HCT116 (cell line): ENCODE measurements around the gene ZNHIT6. TPM values are rescaled to one million over a fixed set of nuclear protein-coding genes. Genes with fewer than 3 reads are reported as not detected.

Source experiments
- ATAC-seq: fragments of 200-7000 bp; cut with Tn5 transposase; 2 replicates; pipeline ENCODE4 v1.9.1; 2020; ENCODE audit warnings: mild to moderate bottlenecking, moderate library complexity
- BruUV-seq: library from RNA; stranded (reverse); fragments of 400-500 nt; replicated peaks from 2 replicates; lab custom pipeline; 2021; lab: Mats Ljungman, UMichigan
- CTCF ChIA-PET: fragments of 300-600 bp; sonication (Branson Sonifier 250); formaldehyde crosslinking; loops from one replicate; lab custom pipeline; 2021; ENCODE audit warnings: antibody characterized with exemption; lab: Charles Lee
- POLR2A ChIA-PET: fragments of 300-600, 350-600 bp; sonication (Branson Sonifier 250); formaldehyde crosslinking; loops from one replicate; lab custom pipeline; 2021; ENCODE audit warnings: antibody characterized with exemption; lab: Charles Lee
- RAD21 ChIA-PET, 2 experiments: fragments of 300-600 bp; sonication (Branson Sonifier 250); formaldehyde crosslinking; loops; one replicate each; lab custom pipeline; 2023; ENCODE audit warnings: low total read pairs in 2 of 2; ENCODE audit not compliant: uncharacterized antibody in 2 of 2, unreplicated experiment in 2 of 2, low non-redundant PET in 1 of 2; lab: Charles Lee
- DNase-seq: peaks from one replicate; pipeline ENCODE4 v3.0.0-alpha.2; 2010; ENCODE audit warnings: low read depth, low spot score
- H2AFZ ChIP-seq: fragments of 200-600 bp; shearing (Covaris generic), sonication (generic); 2 replicates; pipeline ENCODE4 v1.6.1; 2017; ENCODE audit warnings: low read depth, mixed run types, mixed read lengths, antibody characterized with exemption, low read length; ENCODE audit not compliant: poor library complexity, severe bottlenecking
- H3K27ac ChIP-seq: 2 replicates; pipeline ENCODE4 v1.5.1; 2012; ENCODE audit warnings: low read depth, low read length
- H3K27me3 ChIP-seq: fragments of 200-600 bp; sonication (generic); 2 replicates; pipeline ENCODE4 v1.6.1; 2016; ENCODE audit warnings: mixed run types, low read length, mixed read lengths; ENCODE audit not compliant: insufficient read depth
- H3K36me3 ChIP-seq, 2 experiments: fragments of 200-500 bp in 1 of 2; fragments of 200-600 bp in 1 of 2; sonication (Bioruptor generic) in 1 of 2; sonication (generic) in 1 of 2; 2 replicates each; pipeline versions ENCODE4 v1.5.1 to v1.6.1; 2014 to 2016; ENCODE audit warnings: low read length in 2 of 2, inconsistent platforms in 1 of 2, mixed read lengths in 1 of 2, mixed run types in 1 of 2; ENCODE audit not compliant: insufficient read depth in 2 of 2, control insufficient read depth in 1 of 2
- H3K4me1 ChIP-seq, 2 experiments: fragments of 200-600 bp in 1 of 2; sonication (generic) in 1 of 2; 2 replicates each; pipeline versions ENCODE4 v1.5.1 to v1.6.1; 2012 to 2017; ENCODE audit warnings: low read length in 2 of 2, inconsistent platforms in 1 of 2, mild to moderate bottlenecking in 1 of 2, mixed read lengths in 1 of 2, mixed run types in 1 of 2, moderate library complexity in 1 of 2; ENCODE audit not compliant: insufficient read depth in 2 of 2, control insufficient read depth in 1 of 2
- H3K4me2 ChIP-seq: fragments of 200-600 bp; sonication (generic); 2 replicates; pipeline ENCODE4 v1.6.1; 2017; ENCODE audit warnings: mixed run types, low read length, mixed read lengths
- H3K4me3 ChIP-seq, 2 experiments: fragments of 200-600 bp in 1 of 2; sonication (generic) in 1 of 2; replicated peaks in 1 of 2; 2 replicates each; pipeline ENCODE4 v1.5.1; 2011 to 2016; ENCODE audit warnings: low read length in 2 of 2, control low read depth in 1 of 2, low read depth in 1 of 2, mild to moderate bottlenecking in 1 of 2, mixed read lengths in 1 of 2, mixed run types in 1 of 2
- H3K79me2 ChIP-seq: fragments of 200-600 bp; sonication (generic); 2 replicates; pipeline ENCODE4 v1.6.1; 2017; ENCODE audit warnings: mild to moderate bottlenecking, mixed run types, low read length, moderate library complexity, mixed read lengths; ENCODE audit not compliant: insufficient read depth
- H3K9ac ChIP-seq: fragments of 200-600 bp; sonication (generic); 2 replicates; pipeline ENCODE4 v1.6.1; 2016; ENCODE audit warnings: low read length, mixed read lengths
- H3K9me2 ChIP-seq: fragments of 200-600 bp; sonication (generic), shearing (Covaris generic); 2 replicates; pipeline ENCODE4 v1.6.1; 2017; ENCODE audit warnings: mixed run types, mild to moderate bottlenecking, moderate library complexity; ENCODE audit not compliant: insufficient read depth
- H3K9me3 ChIP-seq, 2 experiments: fragments of 200-500 bp in 1 of 2; fragments of 200-600 bp in 1 of 2; sonication (Bioruptor generic) in 1 of 2; sonication (generic) in 1 of 2; 2 replicates each; pipeline ENCODE4 v1.6.1; 2014 to 2017; ENCODE audit warnings: low read length in 2 of 2, mixed read lengths in 2 of 2, inconsistent platforms in 1 of 2, low read depth in 1 of 2, mild to moderate bottlenecking in 1 of 2, mixed run types in 1 of 2, moderate library complexity in 1 of 2; ENCODE audit not compliant: control insufficient read depth in 1 of 2, insufficient read depth in 1 of 2
- H4K20me1 ChIP-seq: fragments of 200-600 bp; sonication (generic), shearing (Covaris generic); 2 replicates; pipeline ENCODE4 v1.6.1; 2017; ENCODE audit warnings: mixed run types, mild to moderate bottlenecking, moderate library complexity; ENCODE audit not compliant: insufficient read depth
- CBX3 ChIP-seq: IDR thresholded peaks from 2 replicates; pipeline ENCODE4 v1.6.1; 2012; ENCODE audit warnings: low read depth
- EGR1 ChIP-seq: IDR thresholded peaks from 2 replicates; pipeline ENCODE4 v1.6.1; 2012; ENCODE audit warnings: low read depth
- ELF1 ChIP-seq: IDR thresholded peaks from 2 replicates; pipeline ENCODE4 v1.6.1; 2012; ENCODE audit warnings: low read depth, borderline replicate concordance
- EZH2 ChIP-seq: fragments of 200-600 bp; sonication (generic); IDR thresholded peaks from 2 replicates; pipeline ENCODE4 v1.6.1; 2017; ENCODE audit warnings: antibody characterized with exemption, mixed run types
- EZH2phosphoT487 ChIP-seq: fragments of 200-600 bp; IDR thresholded peaks from 2 replicates; pipeline ENCODE4 v1.6.1; 2018; ENCODE audit warnings: antibody characterized with exemption, borderline replicate concordance
- FOSL1 ChIP-seq: IDR thresholded peaks from 2 replicates; pipeline ENCODE4 v1.6.1; 2012; ENCODE audit warnings: low read depth
- JUND ChIP-seq: IDR thresholded peaks from 2 replicates; pipeline ENCODE4 v1.6.1; 2012
- POLR2AphosphoS5 ChIP-seq: IDR thresholded peaks from 2 replicates; pipeline ENCODE4 v1.6.1; 2011; ENCODE audit warnings: mild to moderate bottlenecking, low read depth, low read length, moderate library complexity
- SIN3A ChIP-seq: IDR thresholded peaks from 2 replicates; pipeline ENCODE4 v1.6.1; 2012; ENCODE audit warnings: low read depth
- SP1 ChIP-seq: IDR thresholded peaks from 2 replicates; pipeline ENCODE4 v1.6.1; 2012; ENCODE audit warnings: low read depth
- ZNF274 ChIP-seq: fragments of 200-500 bp; sonication (Bioruptor generic); IDR thresholded peaks from 2 replicates; pipeline ENCODE4 v1.6.1; 2014; ENCODE audit warnings: mild to moderate bottlenecking, low read depth, low read length, inconsistent platforms
- intact Hi-C: fragments of 100-400 bp; cut with micrococcal nuclease; formaldehyde crosslinking; loops from 2 replicates; pipeline ENCODE4 v1.10.0; 2022
- total RNA-seq: library from RNA; stranded (reverse); gene quantifications from one replicate; pipeline ENCODE4 v1.2.1, GENCODE V29; 2021; ENCODE audit not compliant: unreplicated experiment
- TF ChIP-seq, protein P1 (sequence below): IDR thresholded peaks from 2 replicates; pipeline ENCODE4 v1.6.1; 2012
- TF ChIP-seq, protein P2 (sequence below): IDR thresholded peaks from 2 replicates; pipeline ENCODE4 v1.6.1; 2011; ENCODE audit warnings: mild to moderate bottlenecking, low read length, moderate library complexity; ENCODE audit not compliant: insufficient replicate concordance; ENCODE audit errors: extremely low read depth

Gene ZNHIT6
- total RNA-seq, 1 experiment from 2014 or later: 18.4 TPM

DNA sequence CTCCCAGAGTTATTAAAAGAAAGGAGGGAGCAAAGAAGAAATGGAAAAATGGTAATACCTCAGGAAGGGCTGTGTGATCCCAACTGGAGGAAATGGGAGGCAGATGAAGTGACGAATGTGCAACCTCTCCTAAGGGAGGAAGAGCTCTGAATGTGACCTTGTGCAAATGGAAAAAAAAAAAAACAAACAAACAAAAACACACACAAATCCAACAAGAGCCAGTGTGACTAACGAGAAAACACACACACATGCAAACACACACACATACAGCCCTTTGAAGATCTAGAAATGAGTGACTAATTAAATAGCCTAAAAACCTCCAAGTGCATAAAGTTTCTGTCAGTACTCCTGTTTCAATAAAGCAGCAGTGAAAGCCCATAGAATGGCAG lies 78.7 kb downstream of the ZNHIT6 start:
- no peaks in the 10 kb centered on the region for H3K36me3 ChIP-seq
- H3K9ac ChIP-seq: peak overlapping the region; percentile 63
- intact Hi-C loops: no loop called here
- no peaks in the 10 kb centered on the region for H3K9me3 ChIP-seq
- TF ChIP-seq JUND (peak; percentile 5), SP1 (peak; percentile 27), EZH2phosphoT487 (no peak)
- peak overlapping the region in 1 of 2 experiments; percentile 27 for H3K4me3 ChIP-seq
- H3K4me2 ChIP-seq: peak overlapping the region; percentile 72
- BruUV-seq: no TSS peak
- peak overlapping the region; percentile 80 for H3K27ac ChIP-seq
- ChIA-PET RAD21 (interaction anchor here (0.7 to 1.5 kb wide), 4 partner anchors 23 to 324 kb away, joined by 3 read pairs; no protein-coding TSS in a partner anchor), CTCF (interaction anchor here (0.9 to 1.8 kb wide), 3 partner anchors 23 to 63 kb away, joined by 3 to 6 read pairs (median 3); partner anchors contain the start of gene CCN1), POLR2A (interaction anchor here (1.0 to 1.7 kb wide), 2 partner anchors 9 to 48 kb away, joined by 4 read pairs; partner anchors contain the start of gene CCN1)
- no peaks in the 10 kb centered on the region for H4K20me1 ChIP-seq
- DNase-seq (no peak), ATAC-seq (peak; percentile 47)
- no peaks in the 10 kb centered on the region for H3K27me3 ChIP-seq
- H3K9me2 ChIP-seq: no peaks in the 10 kb centered on the region
- H3K79me2 ChIP-seq: no peaks in the 10 kb centered on the region
- H3K4me1 ChIP-seq: peaks cover 19 to 32% of the 10 kb centered on the region in 2 experiments; a peak in 3 of 4 replicates
- no peak overlapping the region for H2AFZ ChIP-seq

DNA sequence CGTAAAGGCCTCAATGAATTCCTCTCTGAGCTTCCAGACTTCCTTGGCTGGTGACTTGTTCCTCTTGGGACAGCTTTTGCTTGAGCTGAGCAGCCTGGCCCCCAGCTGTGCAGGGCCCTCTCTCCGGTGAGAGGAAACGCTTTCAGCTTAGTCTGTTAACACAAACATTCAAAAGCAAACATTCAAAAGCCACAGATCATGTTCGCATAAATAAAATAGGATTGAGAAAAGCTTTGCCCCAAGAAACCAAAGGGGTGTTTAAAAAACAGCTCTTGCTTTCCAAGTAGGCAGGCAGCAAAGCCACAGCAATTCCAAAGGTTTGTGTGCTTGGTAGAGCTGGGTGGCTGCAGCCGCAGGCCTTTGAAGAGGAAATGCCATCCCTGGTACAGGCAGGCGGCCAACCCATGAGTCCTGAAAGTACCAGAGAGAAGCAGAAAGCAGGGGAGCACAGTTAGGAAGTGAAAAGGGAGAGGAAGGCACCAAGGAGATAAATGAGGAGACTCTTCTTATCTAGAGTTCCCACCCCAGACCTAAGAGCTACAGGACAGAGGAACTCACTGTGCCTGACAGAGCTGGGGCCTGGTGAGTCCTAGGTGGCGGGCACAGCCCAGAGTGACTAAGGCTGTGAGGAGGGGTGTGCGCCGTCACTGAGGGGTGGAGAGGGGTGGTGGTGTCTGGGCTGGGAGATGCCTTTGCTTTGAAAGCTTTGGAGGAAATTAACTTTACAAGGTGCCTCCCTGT lies 79.3 kb downstream of the ZNHIT6 start:
- H3K4me2 ChIP-seq: peak overlapping the region; percentile 72
- H3K27me3 ChIP-seq: no peaks in the 10 kb centered on the region
- ChIA-PET POLR2A (interaction anchor here (1.0 to 1.7 kb wide), 2 partner anchors 9 to 48 kb away, joined by 4 read pairs; partner anchors contain the start of gene CCN1), RAD21 (interaction anchor here (0.7 to 1.5 kb wide), 5 partner anchors 22 to 323 kb away, joined by 3 to 4 read pairs (median 3); partner anchors contain the start of gene CCN1 (in 1 of the 2)), CTCF (interaction anchor here (0.9 to 1.8 kb wide), 4 partner anchors 16 to 321 kb away, joined by 3 to 6 read pairs (median 4); partner anchors contain the start of gene CCN1)
- BruUV-seq: TSS peak; percentile 61
- peak overlapping the region; percentile 80 for H3K27ac ChIP-seq
- no peaks in the 10 kb centered on the region for H3K36me3 ChIP-seq
- no peaks in the 10 kb centered on the region for H3K9me2 ChIP-seq
- no peaks in the 10 kb centered on the region for H4K20me1 ChIP-seq
- H3K9me3 ChIP-seq: no peaks in the 10 kb centered on the region; a peak in 1 of 4 replicates
- peak overlapping the region; percentile 21 to 27 for H3K4me3 ChIP-seq
- TF ChIP-seq ELF1 (no peak), SP1 (peak; percentile 55), EGR1 (no peak), POLR2AphosphoS5 (peak; percentile 58; the same call in 1 of the 2 replicates), EZH2 (no peak), ZNF274 (no peak), JUND (peak; percentile 54), FOSL1 (peak; percentile 53), SIN3A (no peak), CBX3 (peak; percentile 64; the same call in 1 of the 2 replicates)
- TF ChIP-seq, protein P1, sequence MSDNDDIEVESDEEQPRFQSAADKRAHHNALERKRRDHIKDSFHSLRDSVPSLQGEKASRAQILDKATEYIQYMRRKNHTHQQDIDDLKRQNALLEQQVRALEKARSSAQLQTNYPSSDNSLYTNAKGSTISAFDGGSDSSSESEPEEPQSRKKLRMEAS: peak; percentile 64; the same call in 1 of the 2 replicates
- TF ChIP-seq, protein P2, sequence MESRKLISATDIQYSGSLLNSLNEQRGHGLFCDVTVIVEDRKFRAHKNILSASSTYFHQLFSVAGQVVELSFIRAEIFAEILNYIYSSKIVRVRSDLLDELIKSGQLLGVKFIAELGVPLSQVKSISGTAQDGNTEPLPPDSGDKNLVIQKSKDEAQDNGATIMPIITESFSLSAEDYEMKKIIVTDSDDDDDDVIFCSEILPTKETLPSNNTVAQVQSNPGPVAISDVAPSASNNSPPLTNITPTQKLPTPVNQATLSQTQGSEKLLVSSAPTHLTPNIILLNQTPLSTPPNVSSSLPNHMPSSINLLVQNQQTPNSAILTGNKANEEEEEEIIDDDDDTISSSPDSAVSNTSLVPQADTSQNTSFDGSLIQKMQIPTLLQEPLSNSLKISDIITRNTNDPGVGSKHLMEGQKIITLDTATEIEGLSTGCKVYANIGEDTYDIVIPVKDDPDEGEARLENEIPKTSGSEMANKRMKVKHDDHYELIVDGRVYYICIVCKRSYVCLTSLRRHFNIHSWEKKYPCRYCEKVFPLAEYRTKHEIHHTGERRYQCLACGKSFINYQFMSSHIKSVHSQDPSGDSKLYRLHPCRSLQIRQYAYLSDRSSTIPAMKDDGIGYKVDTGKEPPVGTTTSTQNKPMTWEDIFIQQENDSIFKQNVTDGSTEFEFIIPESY: no peak
- ATAC-seq (peak; percentile 95), DNase-seq (peak; percentile 62)
- intact Hi-C loops: no loop called here
- H3K79me2 ChIP-seq: no peaks in the 10 kb centered on the region
- H3K4me1 ChIP-seq: peaks cover 19 to 32% of the 10 kb centered on the region in 2 experiments; a peak in 3 of 4 replicates
- H3K9ac ChIP-seq: peak overlapping the region; percentile 63
- H2AFZ ChIP-seq: no peak overlapping the region
